HUES64 (cell line): Measurements from ENCODE around the gene PTPN11.
"Not testable (repeated sequence)": the region's sequence is repeated elsewhere in the genome, so short reads cannot be mapped to it uniquely, and the experiment has no call there.

Source experiments
- H3K27ac ChIP-seq: 2 replicates; pipeline ENCODE4 v1.7.0; 2013; ENCODE audit warnings: low read depth, low read length, inconsistent platforms
- H3K27me3 ChIP-seq: 2 replicates; pipeline ENCODE4 v1.6.1; 2013; ENCODE audit warnings: mild to moderate bottlenecking, low read length; ENCODE audit not compliant: insufficient read depth
- H3K36me3 ChIP-seq: 2 replicates; pipeline ENCODE4 v1.6.1; 2013; ENCODE audit warnings: mild to moderate bottlenecking, low read length; ENCODE audit not compliant: insufficient read depth
- H3K4me1 ChIP-seq: 2 replicates; pipeline ENCODE4 v1.6.1; 2013; ENCODE audit warnings: mild to moderate bottlenecking, low read length, moderate library complexity; ENCODE audit not compliant: insufficient read depth
- H3K4me3 ChIP-seq: 2 replicates; pipeline ENCODE4 v1.5.1; 2013; ENCODE audit warnings: mild to moderate bottlenecking, low read length, moderate library complexity
- H3K9ac ChIP-seq: 2 replicates; pipeline ENCODE4 v1.6.1; 2013; ENCODE audit warnings: mild to moderate bottlenecking, low read depth, low read length
- H3K9me3 ChIP-seq: 2 replicates; pipeline ENCODE4 v1.6.1; 2013; ENCODE audit warnings: low read depth, low read length; ENCODE audit not compliant: insufficient read depth
- WGBS: fragments of 150-250, 120-280 bp; methylation state at CpG from one replicate; pipeline ENCODE4 v1.1.7; 2013; ENCODE audit warnings: missing lambda C conversion rate; 5-methylcytosine and 5-hydroxymethylcytosine counted together

PTPN11 gene

DNA sequence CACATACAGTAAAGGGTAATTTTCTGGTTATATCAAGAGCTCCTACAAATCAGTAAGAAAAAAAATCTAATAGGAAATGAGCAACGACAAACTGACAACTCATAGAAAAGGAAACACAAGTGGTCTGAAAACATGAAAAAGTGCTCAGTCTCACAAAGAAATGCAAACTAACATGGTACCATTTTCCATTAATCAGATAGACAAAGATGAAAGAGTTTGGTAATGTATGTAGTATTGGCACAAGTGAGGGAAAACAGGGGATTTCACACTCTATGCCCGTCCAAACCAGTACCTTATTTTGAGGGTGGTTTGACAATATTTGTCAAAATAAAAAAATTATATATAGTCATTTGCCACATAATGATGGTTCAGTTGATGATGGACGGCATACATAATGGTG, 13.2 kb downstream of the PTPN11 start:
- Histone ChIP-seq H3K9me3 (no peaks in the 10 kb centered on the region), H3K9ac (no peak overlapping the region), H3K27ac (no peak overlapping the region), H3K4me1 (no peaks in the 10 kb centered on the region), H3K36me3 (0 out of 2 replicates have a peak, but pooled peaks cover 3% of the 10 kb centered on the region), H3K27me3 (no peaks in the 10 kb centered on the region), H3K4me3 (no peak overlapping the region)
- 95% methylated on average over 3 of the region's 3 CpGs for WGBS

DNA sequence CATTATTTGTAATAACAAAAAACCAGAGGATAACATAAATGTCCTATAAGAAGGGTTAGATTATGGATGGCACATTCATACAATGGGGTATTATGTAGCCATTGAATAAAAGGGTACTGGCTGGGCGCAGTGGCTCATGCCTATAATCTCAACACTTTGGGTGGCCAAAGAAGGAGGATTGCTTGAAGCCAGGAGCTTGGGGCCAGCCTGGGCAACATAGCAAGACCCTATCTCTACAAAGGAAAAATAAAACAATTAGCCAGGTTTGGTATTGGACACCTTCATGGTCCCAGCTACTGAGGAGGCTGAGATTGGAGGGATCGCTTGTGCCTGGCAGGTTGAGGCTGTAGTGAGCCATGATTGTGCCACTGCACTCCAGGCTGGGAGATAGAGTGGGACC, 14.8 kb downstream of the PTPN11 start:
- 95% methylated on average over 2 of the region's 2 CpGs for WGBS
- Histone ChIP-seq H3K27me3 (no peaks in the 10 kb centered on the region), H3K27ac (no peak overlapping the region), H3K4me1 (no peaks in the 10 kb centered on the region), H3K9ac (no peak overlapping the region), H3K4me3 (no peak overlapping the region), H3K36me3 (0 out of 2 replicates have a peak, but pooled peaks cover 3% of the 10 kb centered on the region), H3K9me3 (no peaks in the 10 kb centered on the region)

DNA sequence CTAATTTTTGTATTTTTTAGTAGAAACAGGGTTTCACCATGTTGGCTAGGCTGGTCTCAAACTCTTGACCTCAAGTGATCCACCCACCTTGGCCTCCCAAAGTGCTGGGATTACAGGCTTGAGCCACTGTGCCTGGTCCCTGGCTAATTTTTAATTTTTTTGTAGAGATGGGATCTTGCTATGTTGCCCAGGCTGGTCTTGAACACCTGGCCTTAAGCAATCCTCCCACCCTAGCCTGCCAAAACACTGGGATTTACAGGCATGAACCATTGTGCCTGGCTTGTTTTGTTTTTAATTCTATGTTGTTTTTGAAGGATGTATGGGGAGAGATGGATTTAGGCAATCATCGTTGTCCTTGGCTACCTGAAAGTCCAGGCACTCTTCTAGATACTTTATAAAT, 19.9 kb downstream of the PTPN11 start:
- not testable (repeated sequence) for H3K9ac ChIP-seq, H3K36me3 ChIP-seq, H3K27me3 ChIP-seq, H3K9me3 ChIP-seq, H3K4me3 ChIP-seq, H3K4me1 ChIP-seq, H3K27ac ChIP-seq
- WGBS, result no CpG with 5 or more reads among the region's 1 CpG

DNA sequence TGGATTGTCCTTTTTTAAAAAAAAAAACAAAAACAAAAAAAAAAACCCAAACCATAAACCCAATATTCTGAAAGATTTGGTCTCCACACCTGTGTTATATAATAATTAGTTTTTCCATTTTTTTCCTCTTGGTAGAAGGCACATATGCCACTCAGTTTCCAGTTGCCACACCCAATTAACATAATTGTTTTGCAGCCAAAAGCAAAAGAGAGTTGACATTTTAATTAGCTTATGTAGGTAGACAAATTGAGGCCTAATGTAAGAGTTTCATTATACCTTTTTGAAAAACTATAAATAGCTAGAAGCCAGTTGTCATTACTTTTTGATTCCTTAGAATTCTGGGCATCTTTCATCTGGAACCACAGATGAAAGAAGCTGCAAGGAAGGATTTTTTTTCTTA, 21.0 kb downstream of the PTPN11 start:
- Histone ChIP-seq H3K4me1 (no peaks in the 10 kb centered on the region), H3K36me3 (no peaks in the 10 kb centered on the region), H3K9ac (no peak overlapping the region), H3K27ac (no peak overlapping the region), H3K9me3 (no peaks in the 10 kb centered on the region), H3K4me3 (no peak overlapping the region), H3K27me3 (no peaks in the 10 kb centered on the region)

DNA sequence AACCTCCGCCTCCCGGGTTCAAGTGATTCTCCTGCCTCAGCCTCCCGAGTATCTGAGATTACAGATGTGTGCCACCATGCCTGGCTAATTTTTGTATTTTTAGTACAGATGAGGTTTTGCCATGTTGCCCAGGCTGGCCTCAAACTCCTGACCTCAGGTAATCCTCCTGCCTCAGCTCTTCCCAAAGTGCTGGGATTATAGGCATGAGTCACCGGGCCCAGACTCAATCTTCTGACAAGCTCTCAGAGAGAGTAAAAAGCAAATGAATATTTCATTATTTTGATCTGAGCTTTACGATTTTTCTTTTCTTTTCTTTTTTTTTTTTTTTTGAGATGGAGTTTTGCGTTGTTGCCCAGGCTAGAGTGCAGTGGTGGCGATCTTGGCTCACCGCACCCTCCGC, 21.9 kb downstream of the PTPN11 start:
- WGBS, result 98% methylated on average over 9 of the region's 9 CpGs
- H3K4me1 ChIP-seq, H3K9me3 ChIP-seq, H3K27me3 ChIP-seq, H3K4me3 ChIP-seq, H3K36me3 ChIP-seq, H3K27ac ChIP-seq, H3K9ac ChIP-seq: not testable (repeated sequence)

DNA sequence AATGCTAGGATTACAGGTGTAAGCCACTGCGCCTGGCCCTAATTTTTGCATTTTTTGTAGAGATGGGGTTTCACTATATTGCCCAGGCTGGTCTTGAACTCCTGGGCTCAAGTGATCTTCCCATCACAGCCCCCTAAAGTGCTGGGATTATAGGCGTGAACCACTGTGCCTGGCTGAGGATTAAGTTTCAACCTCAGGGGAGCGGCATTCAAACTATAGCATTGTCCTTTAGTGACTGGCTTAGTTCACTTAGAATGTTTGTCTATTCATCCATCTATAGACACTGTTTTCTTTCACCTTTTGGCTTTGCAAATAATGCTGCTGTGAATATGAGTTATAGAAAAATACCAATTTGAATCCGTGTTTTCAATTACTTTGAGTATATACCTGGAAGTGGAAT, 25.2 kb downstream of the PTPN11 start:
- WGBS, result 99% methylated on average over 4 of the region's 4 CpGs
- no peak overlapping the region for H3K4me3 ChIP-seq
- no peaks in the 10 kb centered on the region for H3K9me3 ChIP-seq
- H3K4me1 ChIP-seq, result no peaks in the 10 kb centered on the region
- no peak overlapping the region for H3K9ac ChIP-seq
- H3K36me3 ChIP-seq, result peaks cover 27% of the 10 kb centered on the region
- H3K27me3 ChIP-seq, result no peaks in the 10 kb centered on the region
- H3K27ac ChIP-seq, result no peak overlapping the region

DNA sequence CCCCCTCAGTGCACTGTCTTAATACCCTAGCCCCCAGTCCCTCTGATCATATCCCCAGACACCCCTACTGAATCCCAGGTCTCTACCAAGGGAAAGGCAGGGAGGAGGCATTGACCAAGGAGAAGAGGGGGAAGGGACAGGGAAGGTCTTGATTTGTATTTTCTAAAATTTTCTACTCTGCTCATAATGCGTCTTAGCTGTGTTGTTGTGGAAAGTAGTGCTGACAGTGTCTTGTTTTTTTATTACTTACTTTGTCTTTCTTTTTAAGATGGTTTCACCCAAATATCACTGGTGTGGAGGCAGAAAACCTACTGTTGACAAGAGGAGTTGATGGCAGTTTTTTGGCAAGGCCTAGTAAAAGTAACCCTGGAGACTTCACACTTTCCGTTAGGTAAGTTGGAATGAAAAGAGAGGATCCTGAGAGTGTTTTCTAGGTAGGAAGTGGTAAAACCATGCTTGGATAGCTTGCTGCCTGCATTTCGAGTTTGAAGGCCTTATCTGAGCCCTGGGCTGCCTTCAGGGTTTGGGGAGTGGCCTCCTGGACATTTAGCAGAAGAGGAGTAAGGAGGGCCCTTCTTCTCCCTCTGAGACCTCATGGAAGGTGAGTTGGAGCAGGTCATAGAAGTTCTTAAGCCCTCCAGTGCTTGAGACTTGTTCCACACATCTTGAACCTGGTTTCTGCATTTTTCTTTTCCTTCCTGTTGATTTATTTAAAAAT, 27.4 kb downstream of the PTPN11 start:
- WGBS, result 92% methylated on average over 2 of the region's 3 CpGs
- Histone ChIP-seq H3K4me1 (no peaks in the 10 kb centered on the region), H3K36me3 (peaks cover 47% of the 10 kb centered on the region), H3K27me3 (no peaks in the 10 kb centered on the region), H3K27ac (no peak overlapping the region), H3K9me3 (no peaks in the 10 kb centered on the region), H3K9ac (no peak overlapping the region), H3K4me3 (no peak overlapping the region)

DNA sequence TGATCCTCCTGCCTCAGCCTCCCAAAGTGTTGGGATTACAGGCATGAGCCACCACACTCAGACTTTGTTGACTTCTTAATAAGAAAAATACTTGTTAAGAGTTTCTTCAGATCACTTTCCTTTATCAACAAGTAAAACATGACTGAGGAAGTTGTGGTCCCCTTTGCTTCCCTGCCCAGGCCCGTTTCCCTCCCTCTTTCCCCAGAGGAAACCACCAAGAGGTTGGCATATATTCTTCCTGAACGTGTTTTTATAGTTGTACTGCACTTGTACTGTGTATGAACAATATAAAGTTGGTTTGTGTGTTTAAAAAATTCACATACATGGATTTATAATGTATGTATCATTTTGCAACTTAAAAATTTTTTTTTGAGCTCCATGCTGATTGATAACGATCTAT, 28.4 kb downstream of the PTPN11 start:
- H3K36me3 ChIP-seq, result peaks cover 52% of the 10 kb centered on the region
- 94% methylated on average over 2 of the region's 3 CpGs for WGBS
- no peaks in the 10 kb centered on the region for H3K9me3 ChIP-seq
- no peak overlapping the region for H3K4me3 ChIP-seq
- H3K27ac ChIP-seq, result no peak overlapping the region
- H3K4me1 ChIP-seq, result no peaks in the 10 kb centered on the region
- no peak overlapping the region for H3K9ac ChIP-seq
- no peaks in the 10 kb centered on the region for H3K27me3 ChIP-seq

DNA sequence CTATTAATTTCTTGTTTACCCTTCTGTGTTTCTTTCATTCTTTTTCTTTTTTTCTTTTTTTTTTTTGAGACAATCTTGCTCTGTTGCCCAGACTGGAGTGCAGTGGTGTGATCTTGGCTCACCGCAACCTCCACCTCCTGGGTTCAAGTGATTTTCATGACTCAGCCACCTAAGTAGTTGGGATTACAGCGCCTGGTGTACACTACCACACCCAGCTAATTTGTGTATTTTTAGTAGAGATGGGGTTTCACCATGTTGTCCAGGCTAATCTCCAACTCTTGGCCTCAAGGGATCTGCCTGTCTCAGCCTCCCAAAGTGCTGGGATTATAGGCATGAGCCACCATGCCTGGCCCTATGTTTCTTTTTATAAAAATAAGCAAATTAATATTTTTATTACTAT, 29.4 kb downstream of the PTPN11 start:
- WGBS, result 94% methylated on average over 2 of the region's 2 CpGs
- H3K9ac ChIP-seq, H3K9me3 ChIP-seq, H3K4me1 ChIP-seq, H3K4me3 ChIP-seq, H3K27ac ChIP-seq, H3K27me3 ChIP-seq: not testable (repeated sequence)
- H3K36me3 ChIP-seq, result peaks cover 58% of the 10 kb centered on the region

DNA sequence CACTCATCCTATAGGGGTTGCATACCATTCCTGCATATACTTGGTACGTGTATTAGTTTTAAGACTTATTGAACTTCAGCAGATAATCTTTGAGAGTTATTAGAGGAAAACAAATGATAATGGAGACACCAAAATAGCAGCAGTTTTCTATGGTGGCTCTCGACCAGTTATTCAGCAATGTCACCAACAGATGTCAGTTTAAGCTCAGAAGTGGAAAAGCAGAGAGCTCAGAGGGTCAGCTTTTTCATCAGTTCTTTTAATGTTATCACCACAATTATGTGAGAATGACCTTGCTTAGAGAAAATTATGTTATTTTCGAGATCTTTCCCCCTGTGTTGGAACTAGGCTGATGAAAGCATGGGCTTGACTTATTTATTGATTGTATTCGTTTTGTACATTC, 32.0 kb downstream of the PTPN11 start:
- no peak overlapping the region for H3K4me3 ChIP-seq
- H3K27ac ChIP-seq, result no peak overlapping the region
- H3K9ac ChIP-seq, result no peak overlapping the region
- H3K36me3 ChIP-seq, result peaks cover 83% of the 10 kb centered on the region
- no peaks in the 10 kb centered on the region for H3K4me1 ChIP-seq
- 83% methylated on average over 4 of the region's 4 CpGs for WGBS
- no peaks in the 10 kb centered on the region for H3K9me3 ChIP-seq
- H3K27me3 ChIP-seq, result no peaks in the 10 kb centered on the region

DNA sequence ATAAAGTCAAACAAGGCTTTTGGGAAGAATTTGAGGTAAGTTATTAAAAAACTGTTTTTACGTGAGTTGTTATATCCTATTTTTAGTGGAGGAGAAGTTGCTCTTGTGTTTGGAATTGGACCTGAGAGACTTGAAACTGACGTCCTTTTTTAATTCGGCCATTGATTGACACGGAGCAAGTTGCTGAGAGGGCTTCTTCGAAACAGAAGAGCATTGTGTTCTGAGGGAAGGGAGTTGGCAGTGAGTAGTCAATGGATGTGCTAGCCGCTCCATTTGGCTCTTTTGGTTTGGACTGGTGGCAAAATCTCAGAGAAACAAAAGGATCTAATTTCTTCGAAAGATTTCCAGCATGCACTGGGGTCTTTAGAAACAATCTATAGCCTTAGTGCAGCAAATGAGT, 37.3 kb downstream of the PTPN11 start:
- Histone ChIP-seq H3K4me1 (no peaks in the 10 kb centered on the region), H3K27ac (no peak overlapping the region), H3K9me3 (no peaks in the 10 kb centered on the region), H3K9ac (no peak overlapping the region), H3K27me3 (no peaks in the 10 kb centered on the region), H3K36me3 (peaks cover 75% of the 10 kb centered on the region), H3K4me3 (no peak overlapping the region)
- WGBS, result 94% methylated on average over 7 of the region's 7 CpGs

DNA sequence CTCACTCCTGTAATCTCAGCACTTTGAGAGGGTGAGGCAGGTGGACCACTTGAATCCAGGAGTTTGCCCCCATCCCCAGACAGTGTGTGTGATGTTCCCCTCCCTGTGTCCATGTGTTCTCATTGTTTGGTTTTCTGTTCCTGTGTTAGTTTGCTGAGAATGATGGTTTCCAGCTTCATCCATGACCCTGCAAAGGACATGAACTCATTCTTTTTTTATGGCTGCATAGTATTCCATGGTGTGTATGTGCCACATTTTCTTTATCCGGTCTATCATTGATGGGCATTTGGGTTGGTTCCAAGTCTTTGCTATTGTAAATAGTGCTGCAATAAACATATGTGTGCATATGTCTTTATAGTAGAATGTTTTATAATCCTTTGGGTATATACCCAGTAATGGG, 38.4 kb downstream of the PTPN11 start:
- H3K9me3 ChIP-seq, H3K9ac ChIP-seq, H3K27me3 ChIP-seq, H3K4me3 ChIP-seq, H3K4me1 ChIP-seq, H3K27ac ChIP-seq: not testable (repeated sequence)
- WGBS, result 96% methylated on average over 1 of the region's 1 CpG
- peaks cover 75% of the 10 kb centered on the region for H3K36me3 ChIP-seq
